GM19025 (cell line): ENCODE results near the gene C1QTNF12.

Experiments
- ATAC-seq: cut with Tn5 transposase; IDR thresholded peaks from one replicate; pipeline ENCODE4 v1.9.1; 2021; ENCODE audit warnings: mild to moderate bottlenecking, low read depth, moderate library complexity; ENCODE audit not compliant: unreplicated experiment

The C1QTNF12 gene

GRCh38 chr1:1282998-1283397, 36.5 kb upstream of the C1QTNF12 start:
- no peak for ATAC-seq

GRCh38 chr1:1281533-1282321, 35.2 kb upstream of the C1QTNF12 start:
- no peak for ATAC-seq

GRCh38 chr1:1280782-1281481, 34.4 kb upstream of the C1QTNF12 start:
- ATAC-seq: no peak

GRCh38 chr1:1279028-1279427, 32.5 kb upstream of the C1QTNF12 start:
- no peak for ATAC-seq

- ATAC-seq: no peak
Observed at GRCh38 chr1:1278620-1279019, 32.1 kb upstream of the C1QTNF12 start.

GRCh38 chr1:1275836-1276235, 29.3 kb upstream of the C1QTNF12 start:
- no peak for ATAC-seq

GRCh38 chr1:1274931-1275431, 28.5 kb upstream of the C1QTNF12 start:
- no peak for ATAC-seq

- no peak for ATAC-seq
Observed at GRCh38 chr1:1274299-1274930, 27.9 kb upstream of the C1QTNF12 start.

- peak; percentile 93 for ATAC-seq
Observed at GRCh38 chr1:1273512-1274298, 27.2 kb upstream of the C1QTNF12 start, which contains the start of gene UBE2J2. Gene UBE2J2 (minus strand): TSS chr1:1273854. CDS start chr1:1267992, 5,862 bp downstream.

GRCh38 chr1:1273209-1273511, 26.6 kb upstream of the C1QTNF12 start:
- peak; percentile 10 for ATAC-seq

GRCh38 chr1:1272341-1273208, 26.1 kb upstream of the C1QTNF12 start:
- no peak for ATAC-seq

GRCh38 chr1:1270813-1271212, 24.3 kb upstream of the C1QTNF12 start:
- ATAC-seq: no peak

GRCh38 chr1:1268284-1268682, 21.8 kb upstream of the C1QTNF12 start:
- no peak for ATAC-seq

- ATAC-seq: no peak
Observed at GRCh38 chr1:1267488-1268283, 21.2 kb upstream of the C1QTNF12 start.

GRCh38 chr1:1264868-1265272, 18.3 kb upstream of the C1QTNF12 start:
- no peak for ATAC-seq

- no peak for ATAC-seq
Observed at GRCh38 chr1:1264026-1264425, 17.5 kb upstream of the C1QTNF12 start.

- no peak for ATAC-seq
Observed at GRCh38 chr1:1262758-1263157, 16.2 kb upstream of the C1QTNF12 start.

GRCh38 chr1:1262071-1262470, 15.5 kb upstream of the C1QTNF12 start:
- ATAC-seq: no peak
